Measurements from ENCODE around the gene NME1. TPM values are rescaled to one million over a fixed set of nuclear protein-coding genes. Genes with fewer than 3 reads are reported as not detected.

The NME1 gene
- polyA plus RNA-seq, 1 of the 3 experiments (the other 2 are of a cell fraction) = 654 TPM

DNA sequence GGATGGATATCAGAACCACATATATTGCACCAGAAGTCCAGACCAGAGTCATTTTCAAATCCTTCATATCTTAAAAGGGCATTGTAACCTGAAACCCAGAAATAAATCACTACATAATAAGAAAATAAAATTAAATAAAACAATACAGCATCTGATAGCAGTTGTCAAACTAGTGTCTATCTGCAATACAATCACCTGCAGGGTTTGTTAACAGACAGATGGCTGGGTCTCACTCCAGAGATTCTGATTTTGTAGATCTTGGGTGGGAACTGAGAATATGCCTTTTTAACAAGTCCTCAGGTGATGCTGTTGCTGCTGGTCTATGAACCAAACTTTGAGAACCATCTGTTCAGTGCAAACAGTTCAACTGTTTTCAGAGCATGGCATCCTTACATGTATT, 50.5 kb downstream of the NME1 start:
- TF ChIP-seq EP300 (IDR thresholded peaks at IDR 0.05; ENCODE audit: borderline replicate concordance in 1 of 2, low read depth in 1 of 2, low read length in 1 of 2) (peak in 1 of 2 experiments; percentile 62; a peak in 1 of 4 replicates), GATA2 (CRISPR knock-in tag; IDR thresholded peaks at IDR 0.05) (peak; percentile 76)
- TF ChIP-seq, protein P1, sequence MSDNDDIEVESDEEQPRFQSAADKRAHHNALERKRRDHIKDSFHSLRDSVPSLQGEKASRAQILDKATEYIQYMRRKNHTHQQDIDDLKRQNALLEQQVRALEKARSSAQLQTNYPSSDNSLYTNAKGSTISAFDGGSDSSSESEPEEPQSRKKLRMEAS (IDR thresholded peaks at IDR 0.05; ENCODE audit: low read depth) = no peak
- Histone ChIP-seq H2AFZ (ENCODE audit: low read depth) (no peak overlapping the region), H3K4me3 (ENCODE audit: low read depth in 2 of 2, low read length in 1 of 2) (no peak overlapping the region), H3K27ac (ENCODE audit: low read depth in 2 of 2, low read length in 1 of 2) (no peak overlapping the region), H3K9ac (no peak overlapping the region), H4K20me1 (ENCODE audit: insufficient read depth) (no peaks in the 10 kb centered on the region), H3K9me2 (no peaks in the 10 kb centered on the region), H3F3A (replicated peaks; ENCODE audit: insufficient read depth) (peaks cover 5% of the 10 kb centered on the region), H3K27me3 (ENCODE audit: insufficient read depth) (no peaks in the 10 kb centered on the region), H3K36me3 (replicated peaks in 1 of 2; ENCODE audit: control insufficient read depth in 1 of 2, insufficient read depth in 2 of 2, low read length in 1 of 2) (peaks cover 70 to 96% of the 10 kb centered on the region in 2 experiments), H3K4me2 (no peak overlapping the region), H3K4me1 (ENCODE audit: control insufficient read depth in 1 of 2, insufficient read depth in 2 of 2, low read depth in 1 of 2, low read length in 1 of 2) (no peaks in the 10 kb centered on the region), H3K9me3 (no peaks in the 10 kb centered on the region), H3K79me2 (ENCODE audit: insufficient read depth) (no peaks in the 10 kb centered on the region)
- ChIA-PET CTCF (interaction anchor here (0.6 to 1.4 kb wide), 3 partner anchors 20 to 36 kb away, joined by 3 to 5 read pairs (median 3); no protein-coding TSS in a partner anchor), POLR2A (no interaction called here)
- no peak for DNase-seq

Other genes starting within 250 kb of the NME1 start
- gene SPAG9, start 32.7 kb upstream of the NME1 start, polyA plus RNA-seq (2012; rRNA removed) = 32.1 and 44.5 TPM in 2 replicates
- gene NME2, start 12.9 kb downstream of the NME1 start, polyA plus RNA-seq (2012; rRNA removed) = 1,446 and 1,447 TPM in 2 replicates
- gene MBTD1, start 106.5 kb downstream of the NME1 start, polyA plus RNA-seq (2012; rRNA removed) = 4.6 and 6.9 TPM in 2 replicates
- gene UTP18, start 107.0 kb downstream of the NME1 start, polyA plus RNA-seq (2012; rRNA removed) = 28.4 and 32.1 TPM in 2 replicates

Measured in SK-N-SH (cell line).